Measurements from ENCODE around the gene SYCP3.

- TF ChIP-seq CTCF (IDR thresholded peaks at IDR 0.05), result no peak
- peak in 1 of 2 donors; percentile 3 for TF ChIP-seq POLR2A (IDR thresholded peaks at IDR 0.05)
- TF ChIP-seq EP300 (IDR thresholded peaks at IDR 0.05), result peak in 1 of 2 donors; percentile 59
Measured at GRCh38 chr12:101697930-101698799, 41.1 kb downstream of the SYCP3 start.

Measured in tibial nerve (tissue), 4 donors.